Loucy (cell line): ENCODE data around the gene PRSS36.

Source experiments
- H2AFZ ChIP-seq: fragments of 200-600 bp; sonication (generic); 2 replicates; pipeline ENCODE4 v1.6.0; 2016; ENCODE audit warnings: antibody characterized with exemption, mild to moderate bottlenecking, low read length, moderate library complexity
- H3F3A ChIP-seq: fragments of 200-600 bp; 2 replicates; pipeline ENCODE4 v1.6.0; 2016; ENCODE audit warnings: antibody characterized with exemption, low read depth, mild to moderate bottlenecking
- H3K27me3 ChIP-seq: fragments of 200-600 bp; sonication (generic); 2 replicates; pipeline ENCODE4 v1.6.1; 2014; ENCODE audit warnings: low read length, mild to moderate bottlenecking; ENCODE audit not compliant: insufficient read depth, poor library complexity, severe bottlenecking
- H3K36me3 ChIP-seq: fragments of 200-600 bp; sonication (generic); 2 replicates; pipeline ENCODE4 v1.6.1; 2016; ENCODE audit warnings: low read length; ENCODE audit not compliant: insufficient read depth
- H3K4me1 ChIP-seq: fragments of 200-600 bp; sonication (generic); 2 replicates; pipeline ENCODE4 v1.5.1; 2014; ENCODE audit warnings: low read length, mild to moderate bottlenecking; ENCODE audit not compliant: insufficient read depth, poor library complexity, severe bottlenecking
- H3K4me2 ChIP-seq: fragments of 200-600 bp; sonication (generic); 2 replicates; pipeline ENCODE4 v1.6.0; 2014; ENCODE audit warnings: antibody characterized with exemption, low read length, low read depth, mild to moderate bottlenecking; ENCODE audit not compliant: poor library complexity, severe bottlenecking
- H3K4me3 ChIP-seq: fragments of 200-600 bp; sonication (generic); 2 replicates; pipeline ENCODE4 v1.5.1; 2014; ENCODE audit warnings: low read length, mild to moderate bottlenecking, mixed read lengths; ENCODE audit not compliant: poor library complexity, severe bottlenecking
- H3K79me2 ChIP-seq: fragments of 200-600 bp; sonication (generic); 2 replicates; pipeline ENCODE4 v1.6.1; 2014; ENCODE audit warnings: low read length; ENCODE audit not compliant: insufficient read depth
- H3K9ac ChIP-seq: fragments of 200-600 bp; sonication (generic); 2 replicates; pipeline ENCODE4 v1.6.0; 2014; ENCODE audit warnings: mild to moderate bottlenecking, low read depth, low read length, moderate library complexity; ENCODE audit not compliant: poor library complexity, severe bottlenecking
- H3K9me2 ChIP-seq: fragments of 200-600 bp; sonication (generic); replicated peaks from 2 replicates; pipeline ENCODE4 v1.6.1; 2016; ENCODE audit warnings: low read depth, low read length, mixed read lengths
- H3K9me3 ChIP-seq: fragments of 200-600 bp; sonication (generic); 2 replicates; pipeline ENCODE4 v1.6.1; 2014; ENCODE audit warnings: mild to moderate bottlenecking, antibody characterized with exemption, low read length, low read depth; ENCODE audit not compliant: insufficient read depth
- H4K20me1 ChIP-seq: fragments of 200-600 bp; sonication (generic); 2 replicates; pipeline ENCODE4 v1.6.0; 2014; ENCODE audit warnings: antibody characterized with exemption, low read length, mild to moderate bottlenecking; ENCODE audit not compliant: insufficient read depth, poor library complexity, severe bottlenecking
- EZH2phosphoT487 ChIP-seq: fragments of 200-600 bp; IDR thresholded peaks from 2 replicates; pipeline ENCODE4 v1.6.1; 2018; ENCODE audit warnings: antibody characterized with exemption, mild to moderate bottlenecking, moderate library complexity, borderline replicate concordance
- TF ChIP-seq, protein P1 (sequence below): fragments of 200-600 bp; sonication (generic); conservative IDR thresholded peaks from 2 replicates; pipeline ENCODE4 v1.5.1; 2014; ENCODE audit warnings: mild to moderate bottlenecking, antibody characterized with exemption, low read length

PRSS36 gene

DNA sequence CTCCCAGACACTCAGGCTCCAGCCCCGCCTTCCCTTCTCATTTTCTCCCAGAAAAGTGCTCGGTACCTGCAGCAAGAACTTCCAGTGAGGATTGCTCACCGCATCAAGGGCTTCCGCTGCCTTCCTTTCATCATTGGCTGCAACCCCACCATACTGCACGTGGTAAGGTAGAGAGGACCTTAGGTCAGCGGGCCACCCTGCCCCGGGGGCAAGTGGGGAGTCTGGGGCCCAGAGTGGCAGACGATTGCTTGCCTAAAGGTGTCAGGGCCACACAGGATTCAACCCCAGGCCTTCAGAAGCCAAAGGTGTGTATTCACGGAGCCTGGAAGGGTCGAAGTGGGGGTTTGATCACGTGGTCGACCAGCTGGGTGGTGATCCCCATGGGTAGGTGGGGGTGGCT lies 40.2 kb downstream of the PRSS36 start:
- Histone ChIP-seq H3K4me2 (peak overlapping the region; percentile 90), H3K9me2 (no peaks in the 10 kb centered on the region), H3F3A (peaks cover 10% of the 10 kb centered on the region; the same call in 1 of the 2 replicates), H3K9ac (peak overlapping the region; percentile 95), H3K27me3 (no peaks in the 10 kb centered on the region), H4K20me1 (peaks cover 5% of the 10 kb centered on the region), H3K36me3 (peaks cover 12% of the 10 kb centered on the region; the same call in 1 of the 2 replicates), H2AFZ (no peak overlapping the region), H3K4me1 (peaks cover 14% of the 10 kb centered on the region), H3K9me3 (no peaks in the 10 kb centered on the region), H3K4me3 (peak overlapping the region; percentile 79), H3K79me2 (peaks cover 29% of the 10 kb centered on the region)
- TF ChIP-seq, protein P1, sequence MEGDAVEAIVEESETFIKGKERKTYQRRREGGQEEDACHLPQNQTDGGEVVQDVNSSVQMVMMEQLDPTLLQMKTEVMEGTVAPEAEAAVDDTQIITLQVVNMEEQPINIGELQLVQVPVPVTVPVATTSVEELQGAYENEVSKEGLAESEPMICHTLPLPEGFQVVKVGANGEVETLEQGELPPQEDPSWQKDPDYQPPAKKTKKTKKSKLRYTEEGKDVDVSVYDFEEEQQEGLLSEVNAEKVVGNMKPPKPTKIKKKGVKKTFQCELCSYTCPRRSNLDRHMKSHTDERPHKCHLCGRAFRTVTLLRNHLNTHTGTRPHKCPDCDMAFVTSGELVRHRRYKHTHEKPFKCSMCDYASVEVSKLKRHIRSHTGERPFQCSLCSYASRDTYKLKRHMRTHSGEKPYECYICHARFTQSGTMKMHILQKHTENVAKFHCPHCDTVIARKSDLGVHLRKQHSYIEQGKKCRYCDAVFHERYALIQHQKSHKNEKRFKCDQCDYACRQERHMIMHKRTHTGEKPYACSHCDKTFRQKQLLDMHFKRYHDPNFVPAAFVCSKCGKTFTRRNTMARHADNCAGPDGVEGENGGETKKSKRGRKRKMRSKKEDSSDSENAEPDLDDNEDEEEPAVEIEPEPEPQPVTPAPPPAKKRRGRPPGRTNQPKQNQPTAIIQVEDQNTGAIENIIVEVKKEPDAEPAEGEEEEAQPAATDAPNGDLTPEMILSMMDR = no peak
- TF ChIP-seq EZH2phosphoT487 = no peak

DNA sequence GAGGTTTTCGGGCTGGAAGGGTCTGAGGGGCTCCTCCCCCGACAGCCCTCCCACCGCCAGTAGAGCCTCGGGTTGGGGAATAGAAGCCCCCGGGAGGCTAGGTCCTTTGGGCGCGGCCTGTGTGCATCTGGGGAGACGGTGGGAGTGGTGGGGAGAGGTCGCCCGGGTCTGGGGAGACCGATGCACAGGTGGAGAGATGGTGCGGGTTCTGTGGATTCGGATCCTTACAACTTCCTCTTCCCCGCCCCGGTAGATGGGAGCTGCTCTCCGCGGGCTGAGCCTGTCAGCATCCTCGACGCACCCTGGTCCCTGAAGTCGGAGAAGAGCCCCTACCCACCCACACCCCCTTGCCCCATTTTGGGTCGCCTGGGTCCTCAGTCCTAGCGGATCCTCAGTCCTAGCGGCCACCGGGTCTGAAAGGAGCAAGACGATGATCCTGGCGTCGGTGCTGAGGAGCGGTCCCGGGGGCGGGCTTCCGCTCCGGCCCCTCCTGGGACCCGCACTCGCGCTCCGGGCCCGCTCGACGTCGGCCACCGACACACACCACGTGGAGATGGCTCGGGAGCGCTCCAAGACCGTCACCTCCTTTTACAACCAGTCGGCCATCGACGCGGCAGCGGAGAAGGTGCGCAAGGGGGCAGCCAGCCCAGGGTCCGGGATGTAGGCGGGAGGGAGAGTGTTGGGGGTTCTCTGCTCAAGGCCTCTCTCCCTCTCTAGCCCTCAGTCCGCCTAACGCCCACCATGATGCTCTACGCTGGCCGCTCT lies 40.9 kb downstream of the PRSS36 start:
- peaks cover 10% of the 10 kb centered on the region; the same call in 1 of the 2 replicates for H3F3A ChIP-seq

DNA sequence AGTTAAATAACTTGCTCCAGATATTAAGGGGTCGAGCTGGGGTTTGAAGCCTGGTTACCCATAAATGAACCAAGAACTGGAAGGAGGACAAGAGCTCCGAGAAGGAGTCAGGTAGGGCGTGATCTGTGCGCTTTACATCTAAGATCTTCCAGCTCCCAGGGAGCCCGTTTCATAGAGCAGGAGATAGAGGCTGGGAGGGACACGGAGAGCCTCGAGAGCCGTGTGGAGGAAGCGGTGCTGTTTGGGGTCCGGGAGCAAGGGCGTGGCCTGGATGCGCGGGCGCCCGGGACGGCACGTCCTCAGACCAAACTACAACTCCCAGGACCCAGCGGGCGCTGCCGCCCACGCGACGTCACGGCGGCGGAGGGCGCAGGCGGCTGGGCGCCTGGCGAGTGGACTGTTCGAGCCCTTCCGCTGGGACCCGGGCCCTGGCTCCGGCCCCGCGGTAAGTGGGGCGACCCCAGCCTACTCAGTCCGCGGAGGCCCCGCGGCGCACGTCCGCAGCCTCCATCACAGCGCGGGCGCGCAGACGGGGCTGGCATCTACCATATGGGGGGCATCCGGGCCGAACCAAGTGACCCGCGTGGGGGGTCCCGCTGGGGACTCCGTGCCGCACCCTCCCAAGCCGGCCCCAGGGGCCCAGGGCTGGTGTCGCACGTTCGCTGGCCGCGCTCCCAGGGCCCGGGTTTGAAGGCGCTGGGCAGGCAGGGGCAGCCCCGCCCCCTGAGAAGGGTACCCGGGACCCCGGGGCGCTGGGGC lies 41.7 kb downstream of the PRSS36 start, which contains the start of gene BCKDK:
Gene BCKDK, plus strand, starts transcription at position 352 of the 759 bp plus-strand sequence. CDS start 838 bp downstream, outside the sequence.
- peaks cover 29% of the 10 kb centered on the region for H3K79me2 ChIP-seq
- no peaks in the 10 kb centered on the region for H3K9me3 ChIP-seq
- peak within 1 kb of the TSS; percentile 79 for H3K4me3 ChIP-seq
- H3K36me3 ChIP-seq = peaks cover 12% of the 10 kb centered on the region; the same call in 1 of the 2 replicates
- peak within 1 kb of the TSS; percentile 95 for H3K9ac ChIP-seq
- no peaks in the 10 kb centered on the region for H3K27me3 ChIP-seq
- H3K4me2 ChIP-seq = peak within 1 kb of the TSS; percentile 90
- H4K20me1 ChIP-seq = peaks cover 5% of the 10 kb centered on the region
- peaks cover 14% of the 10 kb centered on the region for H3K4me1 ChIP-seq
- no peaks in the 10 kb centered on the region for H3K9me2 ChIP-seq
- H3F3A ChIP-seq = 0 out of 2 replicates have a peak, but pooled peaks cover 6% of the 10 kb centered on the region
- H2AFZ ChIP-seq = peak within 1 kb of the TSS; percentile 91
- TF ChIP-seq EZH2phosphoT487 = no peak
- TF ChIP-seq, protein P1 = no peak

More for the DNA sequence above, 40.9 kb downstream of the PRSS36 start:
- no peak for TF ChIP-seq EZH2phosphoT487
- TF ChIP-seq, protein P1 = no peak
- H4K20me1 ChIP-seq = peaks cover 5% of the 10 kb centered on the region
- H3K4me2 ChIP-seq = peak overlapping the region; percentile 90
- peak overlapping the region; percentile 91; the same call in 1 of the 2 replicates for H2AFZ ChIP-seq
- no peaks in the 10 kb centered on the region for H3K9me3 ChIP-seq
- peaks cover 12% of the 10 kb centered on the region; the same call in 1 of the 2 replicates for H3K36me3 ChIP-seq
- no peaks in the 10 kb centered on the region for H3K9me2 ChIP-seq
- H3K4me3 ChIP-seq = peak overlapping the region; percentile 79
- peaks cover 29% of the 10 kb centered on the region for H3K79me2 ChIP-seq
- H3K4me1 ChIP-seq = peaks cover 14% of the 10 kb centered on the region
- no peaks in the 10 kb centered on the region for H3K27me3 ChIP-seq
- H3K9ac ChIP-seq = peak overlapping the region; percentile 95
